HepG2 (cell line): Measurements from ENCODE around the gene SHISA9. TPM values are rescaled to one million over a fixed set of nuclear protein-coding genes. Genes with fewer than 3 reads are reported as not detected.

ENCODE experiments used
- ATAC-seq: fragments of 200-7000 bp; cut with Tn5 transposase; 3 replicates; pipeline ENCODE4 v1.9.1; 2020; ENCODE audit warnings: mild to moderate bottlenecking, moderate library complexity
- BruUV-seq: library from RNA; stranded (reverse); fragments of 400-500 nt; replicated peaks from 2 replicates; lab custom pipeline; 2021; lab: Mats Ljungman, UMichigan
- CTCF ChIA-PET: fragments of 300-600 bp; formaldehyde crosslinking; extraction: SDS; loops from one replicate; lab custom pipeline; 2021; ENCODE audit warnings: low total read pairs, inconsistent platforms, low intra/inter-chr PET ratio; lab: Yijun Ruan, JAX
- POLR2A ChIA-PET: fragments of 350-600 bp; sonication (Branson Sonifier 250); formaldehyde crosslinking; loops from one replicate; lab custom pipeline; 2020; ENCODE audit warnings: antibody characterized with exemption, inconsistent platforms; lab: Yijun Ruan, JAX
- DNase-seq: peaks from one replicate; pipeline ENCODE4 v3.0.0-alpha.2; 2015; ENCODE audit warnings: low spot score
- FAIRE-seq: peaks from 3 replicates; lab custom pipeline; 2011; peaks lifted over from hg19 to GRCh38; lab: Jason Lieb, UNC
- H2AFZ ChIP-seq: one replicate; pipeline ENCODE4 v1.6.1; 2011; ENCODE audit warnings: low read length, inconsistent platforms
- H3K27ac ChIP-seq: fragments of 300-600 bp; 3 replicates; pipeline ENCODE4 v1.8.0; 2011; ENCODE audit warnings: mixed run types, mild to moderate bottlenecking, mixed read lengths, low read length, inconsistent platforms; ENCODE audit not compliant: insufficient read depth; ENCODE audit errors: extremely low read length
- H3K27me3 ChIP-seq, 2 experiments: fragments of 200-600 bp in 1 of 2; 2 replicates in 1 of 2; 3 replicates in 1 of 2; pipeline versions ENCODE4 v1.6.0 to v1.8.0; 2011; ENCODE audit warnings: low read length in 2 of 2, mild to moderate bottlenecking in 2 of 2, moderate library complexity in 2 of 2, inconsistent platforms in 1 of 2; ENCODE audit not compliant: insufficient read depth in 2 of 2, control insufficient read depth in 1 of 2
- H3K36me3 ChIP-seq, 2 experiments: fragments of 200-600 bp in 1 of 2; replicated peaks in 1 of 2; 2 replicates in 1 of 2; 3 replicates in 1 of 2; pipeline versions ENCODE4 v1.5.1 to v1.8.0; 2011; ENCODE audit warnings: low read length in 2 of 2, inconsistent platforms in 1 of 2; ENCODE audit not compliant: insufficient read depth in 2 of 2, control insufficient read depth in 1 of 2
- H3K4me1 ChIP-seq: 2 replicates; pipeline ENCODE4 v1.5.1; 2012; ENCODE audit warnings: low read length, inconsistent platforms; ENCODE audit not compliant: insufficient read depth
- H3K4me2 ChIP-seq: 2 replicates; pipeline ENCODE4 v1.6.0; 2011; ENCODE audit warnings: low read depth, low read length, inconsistent platforms
- H3K4me3 ChIP-seq, 3 experiments: fragments of 200-600 bp in 1 of 3; sonication (generic), shearing (Covaris generic) in 1 of 3; replicated peaks in 1 of 3; 2 replicates each; pipeline ENCODE4 v1.5.1; 2011 to 2016; ENCODE audit warnings: low read length in 3 of 3, inconsistent platforms in 2 of 3, low read depth in 2 of 3, mild to moderate bottlenecking in 2 of 3, control low read depth in 1 of 3, mixed read lengths in 1 of 3; ENCODE audit not compliant: insufficient read depth in 1 of 3
- H3K79me2 ChIP-seq: one replicate; pipeline ENCODE4 v1.6.1; 2011; ENCODE audit warnings: low read length, inconsistent platforms; ENCODE audit not compliant: insufficient read depth
- H3K9ac ChIP-seq: 2 replicates; pipeline ENCODE4 v1.6.0; 2011; ENCODE audit warnings: mild to moderate bottlenecking, low read depth, low read length, inconsistent platforms; ENCODE audit not compliant: insufficient read depth
- H3K9me3 ChIP-seq: 2 replicates; pipeline ENCODE4 v1.5.1; 2012; ENCODE audit warnings: mild to moderate bottlenecking, low read length
- H4K20me1 ChIP-seq: 2 replicates; pipeline ENCODE4 v1.6.0; 2011; ENCODE audit warnings: inconsistent platforms, mild to moderate bottlenecking, low read length, moderate library complexity; ENCODE audit not compliant: insufficient read depth
- AHDC1 ChIP-seq: sonication (generic); formaldehyde crosslinking; IDR thresholded peaks from 2 replicates; pipeline ENCODE4 v1.5.1; 2020; ENCODE audit warnings: mild to moderate bottlenecking, missing genetic modification reagents, borderline replicate concordance
- GABPB1 ChIP-seq: IDR thresholded peaks from 2 replicates; pipeline ENCODE4 v1.6.1; 2016; ENCODE audit warnings: mild to moderate bottlenecking, missing genetic modification reagents, moderate library complexity, missing compliant biosample characterization
- GATAD2A ChIP-seq: IDR thresholded peaks from 2 replicates; pipeline ENCODE4 v1.6.1; 2016
- MAFK ChIP-seq, 2 experiments: IDR thresholded peaks in 1 of 2; conservative IDR thresholded peaks in 1 of 2; 2 replicates each; pipeline ENCODE4 v1.6.1; 2011; ENCODE audit warnings: improper control_type of control experiment in 2 of 2, low read length in 2 of 2
- MED8 ChIP-seq: sonication (generic); formaldehyde crosslinking; IDR thresholded peaks from 2 replicates; pipeline ENCODE4 v1.8.1; 2023; ENCODE audit warnings: mild to moderate bottlenecking, missing genetic modification reagents; ENCODE audit not compliant: insufficient replicate concordance
- RFX5 ChIP-seq: IDR thresholded peaks from 2 replicates; pipeline ENCODE4 v1.6.1; 2011; ENCODE audit warnings: low read depth, low read length, improper control_type of control experiment
- RFXAP ChIP-seq: sonication (generic); formaldehyde crosslinking; IDR thresholded peaks from 2 replicates; pipeline ENCODE4 v1.4.0; 2020; ENCODE audit warnings: missing genetic modification reagents, borderline replicate concordance
- ZFP90 ChIP-seq: sonication (generic); formaldehyde crosslinking; IDR thresholded peaks from 2 replicates; pipeline ENCODE4 v1.8.0; 2022; ENCODE audit warnings: missing genetic modification reagents, mild to moderate bottlenecking, inconsistent platforms, borderline replicate concordance
- ZSCAN12 ChIP-seq: sonication (generic); formaldehyde crosslinking; IDR thresholded peaks from 2 replicates; pipeline ENCODE4 v1.9.0; 2021; ENCODE audit warnings: mild to moderate bottlenecking, missing genetic modification reagents
- WGBS: methylation state at CpG from one replicate; pipeline ENCODE4 v1.1.6; 2017; ENCODE audit warnings: low lambda C conversion rate; 5-methylcytosine and 5-hydroxymethylcytosine counted together
- in situ Hi-C: cut with HindIII; loops from 2 replicates; pipeline ENCODE4 v1.10.0; 2017; ENCODE audit warnings: low pct_unique_long_range_greater_than_20kb; ENCODE audit not compliant: extremely low pct_ligation_motif_present
- intact Hi-C: fragments of 100-400 bp; cut with micrococcal nuclease; formaldehyde crosslinking; loops from one replicate; pipeline ENCODE4 v1.10.0; 2022; ENCODE audit not compliant: unreplicated experiment
- polyA plus RNA-seq, 8 experiments: library from polyadenylated mRNA; depleted of rRNA in 3 of 8; stranded (reverse) in 7 of 8; unstranded in 1 of 8; fragments of >200 nt; fragmentation: Illumina TruSeq in 4 of 8; extraction: Trizol in 4 of 8; gene quantifications; 2 replicates each; pipeline versions ENCODE4 v1.2.1 to v1.2.3, GENCODE V29; 2011 to 2016; ENCODE audit warnings: low read depth in 4 of 8, missing spikeins in 1 of 8, mixed read lengths in 1 of 8; ENCODE audit not compliant: insufficient read depth in 1 of 8
- total RNA-seq, 5 experiments: library from RNA; depleted of rRNA; stranded (reverse); fragments of >200 nt; fragmentation: Illumina TruSeq; extraction: Trizol; gene quantifications; 2 replicates each; pipeline ENCODE4 v1.2.3, GENCODE V29; 2016; ENCODE audit warnings: low read depth in 1 of 5
- TF ChIP-seq, protein P1 (sequence below): sonication (generic); formaldehyde crosslinking; IDR thresholded peaks from 2 replicates; pipeline ENCODE4 v1.4.0; 2020; ENCODE audit warnings: missing genetic modification reagents, borderline replicate concordance
- TF ChIP-seq, protein P2 (sequence below): sonication (generic); formaldehyde crosslinking; IDR thresholded peaks from 2 replicates; pipeline ENCODE4 v1.4.0; 2020; ENCODE audit warnings: missing genetic modification reagents

SHISA9 gene
- total and polyA plus RNA-seq, 2 of the 13 experiments (the other 11 are each of a cell fraction or from before 2014, with no cell fraction given), result 0.01 TPM; not detected in 1

GRCh38 chr16:12901597-12902461 lies at the start of gene SHISA9 (continued):
- no peak for TF ChIP-seq MED8
- TF ChIP-seq ZFP90 (CRISPR knock-in tag), result no peak
- TF ChIP-seq, protein P1, sequence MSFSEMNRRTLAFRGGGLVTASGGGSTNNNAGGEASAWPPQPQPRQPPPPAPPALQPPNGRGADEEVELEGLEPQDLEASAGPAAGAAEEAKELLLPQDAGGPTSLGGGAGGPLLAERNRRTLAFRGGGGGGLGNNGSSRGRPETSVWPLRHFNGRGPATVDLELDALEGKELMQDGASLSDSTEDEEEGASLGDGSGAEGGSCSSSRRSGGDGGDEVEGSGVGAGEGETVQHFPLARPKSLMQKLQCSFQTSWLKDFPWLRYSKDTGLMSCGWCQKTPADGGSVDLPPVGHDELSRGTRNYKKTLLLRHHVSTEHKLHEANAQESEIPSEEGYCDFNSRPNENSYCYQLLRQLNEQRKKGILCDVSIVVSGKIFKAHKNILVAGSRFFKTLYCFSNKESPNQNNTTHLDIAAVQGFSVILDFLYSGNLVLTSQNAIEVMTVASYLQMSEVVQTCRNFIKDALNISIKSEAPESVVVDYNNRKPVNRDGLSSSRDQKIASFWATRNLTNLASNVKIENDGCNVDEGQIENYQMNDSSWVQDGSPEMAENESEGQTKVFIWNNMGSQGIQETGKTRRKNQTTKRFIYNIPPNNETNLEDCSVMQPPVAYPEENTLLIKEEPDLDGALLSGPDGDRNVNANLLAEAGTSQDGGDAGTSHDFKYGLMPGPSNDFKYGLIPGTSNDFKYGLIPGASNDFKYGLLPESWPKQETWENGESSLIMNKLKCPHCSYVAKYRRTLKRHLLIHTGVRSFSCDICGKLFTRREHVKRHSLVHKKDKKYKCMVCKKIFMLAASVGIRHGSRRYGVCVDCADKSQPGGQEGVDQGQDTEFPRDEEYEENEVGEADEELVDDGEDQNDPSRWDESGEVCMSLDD (CRISPR knock-in tag), result no peak
- TF ChIP-seq, protein P2, sequence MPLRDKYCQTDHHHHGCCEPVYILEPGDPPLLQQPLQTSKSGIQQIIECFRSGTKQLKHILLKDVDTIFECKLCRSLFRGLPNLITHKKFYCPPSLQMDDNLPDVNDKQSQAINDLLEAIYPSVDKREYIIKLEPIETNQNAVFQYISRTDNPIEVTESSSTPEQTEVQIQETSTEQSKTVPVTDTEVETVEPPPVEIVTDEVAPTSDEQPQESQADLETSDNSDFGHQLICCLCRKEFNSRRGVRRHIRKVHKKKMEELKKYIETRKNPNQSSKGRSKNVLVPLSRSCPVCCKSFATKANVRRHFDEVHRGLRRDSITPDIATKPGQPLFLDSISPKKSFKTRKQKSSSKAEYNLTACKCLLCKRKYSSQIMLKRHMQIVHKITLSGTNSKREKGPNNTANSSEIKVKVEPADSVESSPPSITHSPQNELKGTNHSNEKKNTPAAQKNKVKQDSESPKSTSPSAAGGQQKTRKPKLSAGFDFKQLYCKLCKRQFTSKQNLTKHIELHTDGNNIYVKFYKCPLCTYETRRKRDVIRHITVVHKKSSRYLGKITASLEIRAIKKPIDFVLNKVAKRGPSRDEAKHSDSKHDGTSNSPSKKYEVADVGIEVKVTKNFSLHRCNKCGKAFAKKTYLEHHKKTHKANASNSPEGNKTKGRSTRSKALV (CRISPR knock-in tag), result 0 out of 2 replicates have a peak, but pooled peaks have one; percentile 47

DNA sequence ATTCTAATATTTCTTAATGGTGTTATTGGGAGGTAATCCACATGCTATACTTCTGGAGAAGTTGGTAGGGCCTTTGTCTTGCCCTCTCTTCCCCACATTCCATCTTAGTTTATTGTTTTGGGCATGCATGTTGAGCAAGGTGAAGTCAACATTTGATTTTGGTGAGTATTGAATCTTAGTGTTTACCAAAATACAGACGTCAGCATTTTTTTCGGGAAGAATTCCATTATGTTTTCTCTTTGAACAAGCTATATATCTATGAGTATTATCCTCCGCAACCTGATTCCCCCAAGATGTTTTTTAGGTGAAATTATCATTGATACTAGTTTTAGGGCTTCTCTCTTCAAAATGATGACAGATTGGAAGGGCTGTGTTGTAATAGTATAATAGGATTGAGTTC lies 47.4 kb upstream of the SHISA9 start:
- DNase-seq (no peak), FAIRE-seq (no peak), ATAC-seq (no peak)
- H3K9ac ChIP-seq, result no peak overlapping the region
- no peak overlapping the region for H2AFZ ChIP-seq
- H3K27me3 ChIP-seq, result no peaks in the 10 kb centered on the region; a peak in 1 of 5 replicates
- WGBS, result 55% methylated on average over 3 of the region's 3 CpGs
- no peaks in the 10 kb centered on the region for H4K20me1 ChIP-seq
- H3K9me3 ChIP-seq, result no peaks in the 10 kb centered on the region
- POLR2A ChIA-PET, result no interaction called here
- no TSS peak for BruUV-seq
- no peaks in the 10 kb centered on the region for H3K36me3 ChIP-seq
- H3K79me2 ChIP-seq, result no peaks in the 10 kb centered on the region
- intact Hi-C loops (no loop called here), in situ Hi-C loops (no loop called here)
- no peak overlapping the region for H3K4me2 ChIP-seq
- no peak overlapping the region for H3K4me3 ChIP-seq
- H3K4me1 ChIP-seq, result no peaks in the 10 kb centered on the region
- no peak overlapping the region for H3K27ac ChIP-seq
- CTCF ChIA-PET, result no interaction called here
- TF ChIP-seq GABPB1 (CRISPR knock-in tag) (no peak), RFX5 (peak; percentile 18; the same call in 1 of the 2 replicates), GATAD2A (CRISPR knock-in tag) (no peak), RFXAP (CRISPR knock-in tag) (no peak), MAFK (conservative IDR thresholded peaks at IDR 0.05 in 1 of 2, IDR thresholded peaks at IDR 0.05 in 1 of 2; ENCODE audit: low read length in 2 of 2) (peak; percentile 97 to 99), ZSCAN12 (CRISPR knock-in tag) (no peak), AHDC1 (CRISPR knock-in tag) (no peak)
